HL-60 (cell line): ENCODE measurements around the gene LCE1C.

Experiments used
- DNase-seq, 2 experiments: peaks; one replicate each; pipeline ENCODE4 v3.0.0-alpha.2; 2010 to 2020; ENCODE audit warnings: low read depth in 1 of 2, low spot score in 1 of 2
- H3K27ac ChIP-seq: fragments of 250-450 bp; sonication (Bioruptor Pico); replicated peaks from 2 replicates; pipeline ENCODE4 v1.5.1; 2020; ENCODE audit warnings: mild to moderate bottlenecking, moderate library complexity
- H3K27me3 ChIP-seq: fragments of 250-450 bp; sonication (Bioruptor Pico); 2 replicates; pipeline ENCODE4 v1.5.1; 2021; ENCODE audit warnings: mild to moderate bottlenecking, moderate library complexity; ENCODE audit not compliant: insufficient read depth, poor library complexity, severe bottlenecking
- H3K4me3 ChIP-seq: replicated peaks from 2 replicates; pipeline ENCODE4 v1.5.1; 2011; ENCODE audit warnings: mild to moderate bottlenecking, control low read depth, low read length; ENCODE audit not compliant: insufficient read depth
- CTCF ChIP-seq: IDR thresholded peaks from one replicate; pipeline ENCODE4 v1.5.1; 2011; ENCODE audit warnings: low read length, control low read depth, inconsistent platforms; ENCODE audit not compliant: insufficient read depth
- GABPA ChIP-seq: IDR thresholded peaks from 2 replicates; pipeline ENCODE4 v1.6.1; 2012; ENCODE audit warnings: low read depth
- POLR2AphosphoS5 ChIP-seq: IDR thresholded peaks from 2 replicates; pipeline ENCODE4 v1.6.1; 2012; ENCODE audit warnings: low read depth
- REST ChIP-seq: IDR thresholded peaks from 2 replicates; pipeline ENCODE4 v1.6.1; 2012; ENCODE audit warnings: low read depth; ENCODE audit not compliant: insufficient replicate concordance
- SPI1 ChIP-seq: IDR thresholded peaks from 2 replicates; pipeline ENCODE4 v1.6.1; 2012; ENCODE audit warnings: low read depth, mild to moderate bottlenecking, borderline replicate concordance

Gene LCE1C

GRCh38 chr1:152836870-152837269, 30.4 kb upstream of the LCE1C start:
- no peak for DNase-seq
- Histone ChIP-seq H3K27me3 (no peaks in the 10 kb centered on the region), H3K4me3 (no peak overlapping the region), H3K27ac (no peak overlapping the region)
- TF ChIP-seq GABPA (no peak), POLR2AphosphoS5 (no peak), CTCF (no peak), SPI1 (no peak), REST (no peak)

- H3K27ac ChIP-seq: no peak within 1 kb of the TSS
- H3K27me3 ChIP-seq: peaks cover 3% of the 10 kb centered on the region
- no peak for DNase-seq
- no peak within 1 kb of the TSS for H3K4me3 ChIP-seq
- TF ChIP-seq GABPA: no peak
- TF ChIP-seq SPI1: no peak
- TF ChIP-seq CTCF: no peak
- TF ChIP-seq REST: no peak
- no peak for TF ChIP-seq POLR2AphosphoS5
These were observed 20.7 kb upstream of the LCE1C start, which contains the start of gene LCE1A for GRCh38 chr1:152827173-152827572. LCE1A (plus strand) TSS chr1:152827473; CDS start chr1:152827473, 0 bp downstream.

GRCh38 chr1:152824964-152825363, 18.5 kb upstream of the LCE1C start:
- no peak overlapping the region for H3K4me3 ChIP-seq
- DNase-seq: no peak
- H3K27me3 ChIP-seq: peaks cover 3% of the 10 kb centered on the region
- no peak for TF ChIP-seq POLR2AphosphoS5
- no peak for TF ChIP-seq REST
- no peak for TF ChIP-seq GABPA
- TF ChIP-seq SPI1: no peak
- no peak for TF ChIP-seq CTCF
- no peak overlapping the region for H3K27ac ChIP-seq
